Gastroesophageal sphincter (tissue), 4 donors: Measurements from ENCODE around the gene TSKU. TPM values are rescaled to one million over a fixed set of nuclear protein-coding genes. Genes with fewer than 3 reads are reported as not detected.

Experiments used
- ATAC-seq: fragments of 150-250 bp; one replicate; pipeline ENCODE4 v1.9.1; 2016; ENCODE audit warnings: mild to moderate bottlenecking, moderate library complexity
- H3K27ac ChIP-seq, 4 donors: fragments of 200-600 bp; sonication (generic) in 3 of 4; 1 replicate in 3 of 4; 2 replicates in 1 of 4; pipeline ENCODE4 v1.5.1; 2016 to 2019
- H3K27me3 ChIP-seq: fragments of 200-600 bp; sonication (generic); one replicate; pipeline ENCODE4 v1.5.1; 2019
- H3K36me3 ChIP-seq, 2 donors: fragments of 200-600 bp; sonication (generic); one replicate each; pipeline ENCODE4 v1.5.1; 2019; ENCODE audit warnings: control low read depth in 1 of 2
- H3K4me1 ChIP-seq, 3 donors: fragments of 200-600 bp; sonication (generic); 1 replicate in 2 of 3; 2 replicates in 1 of 3; pipeline ENCODE4 v1.5.1; 2016 to 2019; ENCODE audit warnings: control low read depth in 2 of 3
- H3K4me3 ChIP-seq, 2 donors: fragments of 200-600 bp; sonication (generic); one replicate each; pipeline ENCODE4 v1.5.1; 2019; ENCODE audit warnings: mild to moderate bottlenecking in 1 of 2, moderate library complexity in 1 of 2
- H3K9me3 ChIP-seq, 3 donors: fragments of 200-600 bp; sonication (generic); one replicate each; pipeline ENCODE4 v1.5.1; 2017 to 2019; ENCODE audit warnings: control low read depth in 2 of 3
- EP300 ChIP-seq: sonication (generic); formaldehyde crosslinking; IDR thresholded peaks from one replicate; pipeline ENCODE4 v1.6.1; 2017; ENCODE audit warnings: antibody characterized with exemption, mild to moderate bottlenecking
- POLR2A ChIP-seq, 2 donors: fragments of 450-650 bp; IDR thresholded peaks; one replicate each; pipeline ENCODE4 v1.6.1; 2017; ENCODE audit warnings: antibody characterized with exemption in 2 of 2, mild to moderate bottlenecking in 2 of 2, moderate library complexity in 1 of 2
- POLR2AphosphoS5 ChIP-seq: sonication (generic); formaldehyde crosslinking; IDR thresholded peaks from one replicate; pipeline ENCODE4 v1.6.1; 2017; ENCODE audit warnings: antibody characterized with exemption
- WGBS, 2 donors: methylation state at CpG; one replicate each; pipeline ENCODE4 v1.1.5; 2018; ENCODE audit warnings: low coverage in 1 of 2; 5-methylcytosine and 5-hydroxymethylcytosine counted together
- total RNA-seq, 4 donors: library from RNA; depleted of rRNA; stranded (reverse); fragments of >200 nt; gene quantifications; one replicate each; pipeline ENCODE4 v1.1.0, GENCODE V29; 2016
- TF ChIP-seq, protein P1 (sequence below), 4 experiments: fragments of 200-600 bp in 2 of 4; fragments of 450-650 bp in 2 of 4; sonication (generic) in 1 of 4; IDR thresholded peaks; one replicate each; pipeline ENCODE4 v1.5.1; 2017 to 2019; ENCODE audit warnings: antibody characterized with exemption in 4 of 4, mild to moderate bottlenecking in 2 of 4, moderate library complexity in 2 of 4

Gene TSKU
- total RNA-seq, 4 donors from 2014 or later = 23.5 to 53.7 (median 38.2) TPM

GRCh38 chr11:76834151-76834550 is 51.0 kb downstream of the TSKU start:
- no peaks in the 10 kb centered on the region for H3K9me3 ChIP-seq
- H3K36me3 ChIP-seq = no peaks in the 10 kb centered on the region
- ATAC-seq = no peak
- peaks cover 0 to 46% (median 5%) of the 10 kb centered on the region in 3 donors for H3K4me1 ChIP-seq
- TF ChIP-seq POLR2A (IDR thresholded peaks at IDR 0.05) = no peak
- peak; percentile 32 for TF ChIP-seq POLR2AphosphoS5
- TF ChIP-seq, protein P1, sequence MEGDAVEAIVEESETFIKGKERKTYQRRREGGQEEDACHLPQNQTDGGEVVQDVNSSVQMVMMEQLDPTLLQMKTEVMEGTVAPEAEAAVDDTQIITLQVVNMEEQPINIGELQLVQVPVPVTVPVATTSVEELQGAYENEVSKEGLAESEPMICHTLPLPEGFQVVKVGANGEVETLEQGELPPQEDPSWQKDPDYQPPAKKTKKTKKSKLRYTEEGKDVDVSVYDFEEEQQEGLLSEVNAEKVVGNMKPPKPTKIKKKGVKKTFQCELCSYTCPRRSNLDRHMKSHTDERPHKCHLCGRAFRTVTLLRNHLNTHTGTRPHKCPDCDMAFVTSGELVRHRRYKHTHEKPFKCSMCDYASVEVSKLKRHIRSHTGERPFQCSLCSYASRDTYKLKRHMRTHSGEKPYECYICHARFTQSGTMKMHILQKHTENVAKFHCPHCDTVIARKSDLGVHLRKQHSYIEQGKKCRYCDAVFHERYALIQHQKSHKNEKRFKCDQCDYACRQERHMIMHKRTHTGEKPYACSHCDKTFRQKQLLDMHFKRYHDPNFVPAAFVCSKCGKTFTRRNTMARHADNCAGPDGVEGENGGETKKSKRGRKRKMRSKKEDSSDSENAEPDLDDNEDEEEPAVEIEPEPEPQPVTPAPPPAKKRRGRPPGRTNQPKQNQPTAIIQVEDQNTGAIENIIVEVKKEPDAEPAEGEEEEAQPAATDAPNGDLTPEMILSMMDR (IDR thresholded peaks at IDR 0.05) = no peak
- no peaks in the 10 kb centered on the region for H3K27me3 ChIP-seq
- no peak overlapping the region for H3K4me3 ChIP-seq
- 60 to 86% methylated on average over 1 to 3 of the region's 3 CpGs for WGBS, 2 donors
- H3K27ac ChIP-seq = no peak overlapping the region

DNA sequence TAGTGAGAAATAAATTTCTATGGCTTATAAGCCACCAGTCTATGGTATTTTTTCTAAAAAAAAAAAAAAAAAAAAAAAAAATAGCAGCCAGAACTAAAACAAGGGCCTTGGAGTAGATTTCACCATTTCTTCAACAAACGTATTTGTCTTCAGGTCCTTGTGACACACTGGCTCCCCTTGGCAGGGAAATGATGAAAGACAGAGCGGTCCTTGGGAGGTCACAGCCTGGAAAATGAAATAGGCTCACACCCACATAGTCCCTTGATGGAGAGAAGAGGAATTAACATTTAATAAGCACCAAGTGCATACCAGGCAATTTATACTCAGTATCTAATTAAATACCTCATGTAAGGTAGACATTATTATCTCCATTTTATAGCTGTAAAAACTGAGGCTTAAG is 51.9 kb downstream of the TSKU start:
- no peaks in the 10 kb centered on the region for H3K36me3 ChIP-seq
- WGBS, 2 donors = 35 to 95% methylated on average over 2 of the region's 2 CpGs
- no peaks in the 10 kb centered on the region for H3K9me3 ChIP-seq
- no peak overlapping the region for H3K4me3 ChIP-seq
- peaks cover 0 to 45% (median 5%) of the 10 kb centered on the region in 3 donors for H3K4me1 ChIP-seq
- ATAC-seq = no peak
- no peak overlapping the region for H3K27ac ChIP-seq
- no peaks in the 10 kb centered on the region for H3K27me3 ChIP-seq
- TF ChIP-seq POLR2AphosphoS5 = no peak
- TF ChIP-seq, protein P1 (IDR thresholded peaks at IDR 0.05) = no peak
- no peak for TF ChIP-seq EP300
- no peak for TF ChIP-seq POLR2A (IDR thresholded peaks at IDR 0.05)

DNA sequence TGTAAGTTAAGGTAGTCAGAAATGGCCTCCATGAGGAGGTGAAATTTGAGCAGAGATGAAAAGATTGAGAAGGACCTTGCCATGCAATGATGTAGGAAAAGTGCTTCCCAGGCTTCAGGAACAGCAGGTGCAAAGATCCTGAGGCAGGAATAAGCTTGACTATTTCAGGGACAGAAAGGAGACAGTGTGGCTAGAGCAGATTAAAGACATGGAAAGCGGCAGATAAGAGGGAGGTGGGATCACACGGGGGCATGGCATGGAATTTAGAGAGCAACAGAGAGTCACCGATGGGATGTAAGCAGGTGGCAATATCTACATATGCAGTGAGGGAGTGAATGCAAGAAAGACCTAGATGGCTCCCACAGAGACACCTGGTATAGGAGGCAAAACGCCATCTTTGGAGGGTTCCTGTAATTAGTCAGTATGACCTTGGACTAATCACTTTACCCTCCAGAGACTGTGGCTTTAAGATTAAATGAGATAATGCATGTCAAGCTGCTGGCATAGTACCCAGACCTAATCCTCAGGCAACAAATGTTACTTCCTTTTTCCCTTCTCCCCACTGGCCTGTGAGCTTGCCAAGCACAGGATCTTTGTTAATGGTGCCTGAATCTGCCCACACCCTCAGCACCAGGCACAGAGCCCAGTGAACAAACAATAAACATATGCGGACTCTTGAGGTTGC is 52.9 kb downstream of the TSKU start:
- peak; percentile 64 for ATAC-seq
- no peaks in the 10 kb centered on the region for H3K36me3 ChIP-seq
- H3K27ac ChIP-seq = peak overlapping the region in 2 of 4 donors; percentile 37 to 48
- 52 to 62% methylated on average over 4 to 5 of the region's 5 CpGs for WGBS, 2 donors
- H3K4me3 ChIP-seq = no peak overlapping the region
- TF ChIP-seq EP300 (no peak), POLR2A (IDR thresholded peaks at IDR 0.05) (no peak), POLR2AphosphoS5 (no peak)
- TF ChIP-seq, protein P1 (IDR thresholded peaks at IDR 0.05) = no peak
- H3K4me1 ChIP-seq = peaks cover 0 to 34% (median 0%) of the 10 kb centered on the region in 3 donors
- H3K9me3 ChIP-seq = no peaks in the 10 kb centered on the region
- H3K27me3 ChIP-seq = no peaks in the 10 kb centered on the region

DNA sequence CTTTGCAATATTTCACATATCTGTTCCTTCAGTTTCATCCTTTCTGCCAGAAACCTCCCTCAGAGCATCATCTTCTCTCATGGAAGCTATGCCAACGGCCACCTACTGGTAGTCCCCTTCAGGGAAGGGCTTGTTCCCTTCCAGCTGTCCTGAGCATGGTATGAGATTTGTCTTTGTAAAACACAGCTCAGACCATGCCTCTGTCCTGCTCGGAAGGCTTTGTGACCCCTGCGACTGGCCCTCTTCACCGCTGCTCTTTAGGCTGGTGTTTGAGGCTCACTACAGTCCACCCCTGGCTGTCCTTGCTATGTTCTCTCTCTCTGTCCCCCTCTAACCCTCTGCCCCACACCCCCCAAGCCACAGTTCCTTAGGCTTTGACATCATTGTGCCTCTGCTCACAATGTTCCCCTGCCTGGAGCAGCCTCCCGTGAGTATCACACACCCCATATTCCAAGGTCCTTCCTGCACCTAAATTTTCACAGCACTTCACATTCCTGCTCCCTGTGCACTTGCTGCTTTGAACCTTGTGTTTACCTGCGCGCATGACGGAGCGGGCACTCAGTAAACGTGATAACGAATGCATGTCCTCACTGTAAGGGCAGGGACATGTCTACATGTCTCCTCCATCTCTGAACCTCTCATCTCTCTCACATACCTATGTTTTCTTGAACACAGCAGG is 53.6 kb downstream of the TSKU start:
- no peaks in the 10 kb centered on the region for H3K27me3 ChIP-seq
- no peak for TF ChIP-seq POLR2AphosphoS5
- no peak for TF ChIP-seq POLR2A (IDR thresholded peaks at IDR 0.05)
- no peak for TF ChIP-seq EP300
- TF ChIP-seq, protein P1 (IDR thresholded peaks at IDR 0.05) = no peak
- peak overlapping the region in 3 of 4 donors; percentile 7 to 48 (median 37) for H3K27ac ChIP-seq
- no peak overlapping the region for H3K4me3 ChIP-seq
- no peaks in the 10 kb centered on the region for H3K9me3 ChIP-seq
- peak; percentile 10 for ATAC-seq
- 53 to 55% methylated on average over 7 to 8 of the region's 11 CpGs for WGBS, 2 donors
- peaks cover 0 to 33% (median 0%) of the 10 kb centered on the region in 3 donors for H3K4me1 ChIP-seq
- H3K36me3 ChIP-seq = no peaks in the 10 kb centered on the region
